NB4 (cell line): ENCODE results near the gene TNS2.

Experiments
- DNase-seq: peaks from one replicate; pipeline ENCODE4 v3.0.0; 2010; ENCODE audit warnings: low read depth
- H3K4me3 ChIP-seq: one replicate; pipeline ENCODE4 v1.5.1; 2011; ENCODE audit warnings: mild to moderate bottlenecking, low read depth, low read length, moderate library complexity
- MAX ChIP-seq: IDR thresholded peaks from 2 replicates; pipeline ENCODE4 v1.6.1; 2011; ENCODE audit warnings: low read depth, low read length
- MYC ChIP-seq: IDR thresholded peaks from 2 replicates; pipeline ENCODE4 v1.6.1; 2011; ENCODE audit warnings: low read depth, low read length
- POLR2A ChIP-seq: IDR thresholded peaks from 2 replicates; pipeline ENCODE4 v1.6.1; 2011; ENCODE audit warnings: mild to moderate bottlenecking; ENCODE audit not compliant: insufficient read length; ENCODE audit errors: extremely low read depth
- TF ChIP-seq, protein P1 (sequence below): IDR thresholded peaks from one replicate; pipeline ENCODE4 v1.5.1; 2012; ENCODE audit warnings: low read depth, low read length

Gene TNS2

DNA sequence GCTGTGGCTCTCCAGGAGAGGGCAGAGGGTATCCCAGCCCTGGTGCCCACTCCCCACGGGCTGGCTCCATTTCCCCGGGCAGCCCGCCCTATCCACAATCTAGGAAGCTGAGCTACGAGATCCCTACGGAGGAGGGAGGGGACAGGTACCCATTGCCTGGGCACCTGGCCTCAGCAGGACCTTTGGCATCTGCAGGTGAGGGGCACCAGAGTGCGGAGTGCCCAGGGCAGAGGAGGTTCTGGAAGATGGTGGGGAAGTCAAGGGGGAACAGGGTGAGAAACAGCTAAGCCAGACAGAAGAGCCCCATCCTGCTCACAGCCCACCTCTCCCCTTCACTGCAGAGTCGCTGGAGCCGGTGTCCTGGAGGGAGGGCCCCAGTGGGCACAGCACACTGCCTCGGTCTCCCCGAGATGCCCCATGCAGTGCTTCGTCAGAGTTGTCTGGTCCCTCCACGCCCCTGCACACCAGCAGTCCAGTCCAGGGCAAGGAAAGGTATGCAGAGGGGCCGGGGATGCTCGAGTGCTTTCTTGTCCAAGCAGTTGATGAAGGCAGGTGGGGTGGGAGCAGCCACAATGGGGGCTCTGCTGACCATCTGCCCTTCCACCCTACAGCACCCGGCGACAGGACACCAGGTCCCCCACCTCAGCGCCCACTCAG is 10.3 kb downstream of the TNS2 start:
- no peak for DNase-seq
- H3K4me3 ChIP-seq, result no peak overlapping the region
- TF ChIP-seq, protein P1, sequence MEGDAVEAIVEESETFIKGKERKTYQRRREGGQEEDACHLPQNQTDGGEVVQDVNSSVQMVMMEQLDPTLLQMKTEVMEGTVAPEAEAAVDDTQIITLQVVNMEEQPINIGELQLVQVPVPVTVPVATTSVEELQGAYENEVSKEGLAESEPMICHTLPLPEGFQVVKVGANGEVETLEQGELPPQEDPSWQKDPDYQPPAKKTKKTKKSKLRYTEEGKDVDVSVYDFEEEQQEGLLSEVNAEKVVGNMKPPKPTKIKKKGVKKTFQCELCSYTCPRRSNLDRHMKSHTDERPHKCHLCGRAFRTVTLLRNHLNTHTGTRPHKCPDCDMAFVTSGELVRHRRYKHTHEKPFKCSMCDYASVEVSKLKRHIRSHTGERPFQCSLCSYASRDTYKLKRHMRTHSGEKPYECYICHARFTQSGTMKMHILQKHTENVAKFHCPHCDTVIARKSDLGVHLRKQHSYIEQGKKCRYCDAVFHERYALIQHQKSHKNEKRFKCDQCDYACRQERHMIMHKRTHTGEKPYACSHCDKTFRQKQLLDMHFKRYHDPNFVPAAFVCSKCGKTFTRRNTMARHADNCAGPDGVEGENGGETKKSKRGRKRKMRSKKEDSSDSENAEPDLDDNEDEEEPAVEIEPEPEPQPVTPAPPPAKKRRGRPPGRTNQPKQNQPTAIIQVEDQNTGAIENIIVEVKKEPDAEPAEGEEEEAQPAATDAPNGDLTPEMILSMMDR, result no peak
- TF ChIP-seq MAX (no peak), POLR2A (no peak), MYC (no peak)

DNA sequence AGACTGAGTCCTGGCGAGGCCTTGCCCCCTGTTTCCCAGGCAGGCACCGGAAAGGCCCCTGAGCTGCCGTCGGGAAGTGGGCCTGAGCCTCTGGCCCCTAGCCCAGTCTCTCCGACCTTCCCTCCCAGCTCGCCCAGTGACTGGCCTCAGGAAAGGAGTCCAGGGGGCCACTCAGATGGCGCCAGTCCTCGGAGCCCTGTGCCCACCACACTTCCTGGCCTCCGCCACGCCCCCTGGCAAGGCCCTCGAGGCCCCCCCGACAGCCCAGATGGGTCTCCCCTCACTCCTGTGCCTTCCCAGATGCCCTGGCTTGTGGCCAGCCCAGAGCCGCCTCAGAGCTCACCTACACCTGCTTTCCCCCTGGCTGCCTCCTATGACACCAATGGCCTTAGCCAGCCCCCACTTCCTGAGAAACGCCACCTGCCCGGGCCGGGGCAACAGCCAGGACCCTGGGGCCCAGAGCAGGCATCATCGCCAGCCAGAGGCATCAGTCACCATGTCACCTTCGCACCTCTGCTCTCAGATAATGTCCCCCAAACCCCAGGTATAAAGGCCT is 10.9 kb downstream of the TNS2 start:
- DNase-seq, result no peak
- H3K4me3 ChIP-seq, result no peak overlapping the region
- TF ChIP-seq, protein P1, result no peak
- TF ChIP-seq MAX, result no peak
- no peak for TF ChIP-seq MYC
- no peak for TF ChIP-seq POLR2A

GRCh38 chr12:53061404-53062010 is 11.6 kb downstream of the TNS2 start:
- DNase-seq, result peak; percentile 44

GRCh38 chr12:53062011-53062961 is 12.4 kb downstream of the TNS2 start:
- DNase-seq, result no peak
- TF ChIP-seq POLR2A (no peak), MAX (no peak), MYC (no peak)
- TF ChIP-seq, protein P1, result no peak
- H3K4me3 ChIP-seq, result no peak overlapping the region

More at GRCh38 chr12:53061404-53062010, 11.6 kb downstream of the TNS2 start:
- no peak overlapping the region for H3K4me3 ChIP-seq
- no peak for TF ChIP-seq MAX
- no peak for TF ChIP-seq POLR2A
- TF ChIP-seq, protein P1, result peak; percentile 36

GRCh38 chr12:53062977-53063707 is 13.3 kb downstream of the TNS2 start:
- TF ChIP-seq MAX, result no peak
- no peak for TF ChIP-seq POLR2A
- no peak for TF ChIP-seq MYC
- TF ChIP-seq, protein P1, result no peak
- no peak for DNase-seq
- H3K4me3 ChIP-seq, result no peak overlapping the region
